GM23338 (cell line): Measurements from ENCODE around the gene CORO7. TPM values are rescaled to one million over a fixed set of nuclear protein-coding genes. Genes with fewer than 3 reads are reported as not detected.

Source experiments
- ATAC-seq: fragments of 200-7000 bp; cut with Tn5 transposase; 3 replicates; pipeline ENCODE4 v1.9.1; 2020
- DNase-seq: peaks from one replicate; pipeline ENCODE4 v3.0.0-alpha.2; 2015; ENCODE audit warnings: low spot score
- H2AFZ ChIP-seq: fragments of 200-600 bp; sonication (generic); 2 replicates; pipeline ENCODE4 v1.8.0; 2016; ENCODE audit warnings: antibody characterized with exemption, mild to moderate bottlenecking, moderate library complexity
- H3F3A ChIP-seq: fragments of 200-600 bp; sonication (generic); replicated peaks from 2 replicates; pipeline ENCODE4 v1.8.0; 2017; ENCODE audit warnings: antibody characterized with exemption, mixed run types, low read depth
- H3K27ac ChIP-seq: fragments of 200-600 bp; sonication (generic); 2 replicates; pipeline ENCODE4 v1.6.1; 2016; ENCODE audit warnings: low read depth
- H3K27me3 ChIP-seq: fragments of 200-600 bp; sonication (generic); 2 replicates; pipeline ENCODE4 v1.8.0; 2016; ENCODE audit warnings: mild to moderate bottlenecking, mixed run types, moderate library complexity; ENCODE audit not compliant: insufficient read depth
- H3K36me3 ChIP-seq: fragments of 200-600 bp; sonication (generic); 2 replicates; pipeline ENCODE4 v1.8.0; 2016; ENCODE audit warnings: mild to moderate bottlenecking; ENCODE audit not compliant: insufficient read depth
- H3K4me1 ChIP-seq: fragments of 200-600 bp; sonication (generic); 2 replicates; pipeline ENCODE4 v1.8.0; 2016; ENCODE audit warnings: mild to moderate bottlenecking, moderate library complexity; ENCODE audit not compliant: insufficient read depth
- H3K4me2 ChIP-seq: fragments of 200-600 bp; sonication (generic); 2 replicates; pipeline ENCODE4 v1.7.1; 2017; ENCODE audit warnings: mixed run types
- H3K4me3 ChIP-seq: fragments of 200-600 bp; sonication (generic); 2 replicates; pipeline ENCODE4 v1.6.1; 2016; ENCODE audit warnings: mixed run types
- H3K79me2 ChIP-seq: fragments of 200-600 bp; sonication (generic); replicated peaks from 2 replicates; pipeline ENCODE4 v1.8.0; 2017; ENCODE audit warnings: mild to moderate bottlenecking; ENCODE audit not compliant: insufficient read depth
- H3K9me2 ChIP-seq: fragments of 200-600 bp; sonication (generic); 2 replicates; pipeline ENCODE4 v1.8.0; 2017; ENCODE audit not compliant: insufficient read depth
- H4K20me1 ChIP-seq: fragments of 200-600 bp; sonication (generic); replicated peaks from 2 replicates; pipeline ENCODE4 v1.8.0; 2017; ENCODE audit warnings: mild to moderate bottlenecking; ENCODE audit not compliant: insufficient read depth
- H3K27ac Mint-ChIP-seq: 2 replicates; pipeline ENCODE4 v1.8.0; 2020; ENCODE audit warnings: inconsistent platforms, mild to moderate bottlenecking, moderate library complexity, mixed read lengths
- H3K27me3 Mint-ChIP-seq: 3 replicates; pipeline ENCODE4 v1.8.0; 2022; ENCODE audit warnings: low read depth, mild to moderate bottlenecking, moderate library complexity, mixed read lengths, inconsistent platforms; ENCODE audit not compliant: insufficient read depth, poor library complexity
- H3K36me3 Mint-ChIP-seq: 3 replicates; pipeline ENCODE4 v1.8.0; 2021; ENCODE audit warnings: low read depth, mild to moderate bottlenecking, inconsistent platforms, moderate library complexity, mixed read lengths
- H3K4me1 Mint-ChIP-seq: 3 replicates; pipeline ENCODE4 v1.8.0; 2020; ENCODE audit warnings: mild to moderate bottlenecking, inconsistent platforms, mixed read lengths
- H3K4me3 Mint-ChIP-seq: 3 replicates; pipeline ENCODE4 v1.8.0; 2021; ENCODE audit warnings: moderate library complexity, mild to moderate bottlenecking, inconsistent platforms, mixed read lengths
- H3K9me3 Mint-ChIP-seq: 3 replicates; pipeline ENCODE4 v1.8.0; 2020; ENCODE audit warnings: moderate library complexity, mild to moderate bottlenecking, inconsistent platforms, mixed read lengths
- ETS1 ChIP-seq: IDR thresholded peaks from 2 replicates; pipeline ENCODE4 v1.6.1; 2016; ENCODE audit warnings: antibody characterized with exemption
- POLR2AphosphoS5 ChIP-seq: IDR thresholded peaks from 2 replicates; pipeline ENCODE4 v1.6.1; 2016; ENCODE audit warnings: antibody characterized with exemption, low read depth
- REST ChIP-seq: IDR thresholded peaks from one replicate; pipeline ENCODE4 v1.6.1; 2018; ENCODE audit warnings: antibody characterized with exemption; ENCODE audit not compliant: unreplicated experiment
- ZNF114 ChIP-seq: fragments of 250-450 bp; sonication (Bioruptor Pico); IDR thresholded peaks from 2 replicates; pipeline ENCODE4 v1.5.0; 2020; ENCODE audit warnings: mild to moderate bottlenecking, moderate library complexity
- polyA plus RNA-seq: library from polyadenylated mRNA; unstranded; fragments of >200 nt; fragmentation: Nextera tagmentation; extraction: Ambion mirVana; gene quantifications from 2 replicates; pipeline ENCODE4 v1.2.1, GENCODE V29; 2016
- total RNA-seq: library from RNA; depleted of rRNA; stranded (reverse); fragments of >200 nt; shearing (Covaris generic); gene quantifications from 2 replicates; pipeline ENCODE4 v1.2.3, GENCODE V29; 2014
- TF ChIP-seq, protein P1 (sequence below), 2 experiments: fragments of 200-600 bp in 1 of 2; sonication (generic) in 1 of 2; conservative IDR thresholded peaks; 2 replicates each; pipeline versions ENCODE4 v1.5.1 to v1.6.1; 2016 to 2017; ENCODE audit warnings: antibody characterized with exemption in 2 of 2, low read depth in 2 of 2, mild to moderate bottlenecking in 2 of 2, moderate library complexity in 1 of 2

CORO7 gene
- total and polyA plus RNA-seq, 2 experiments from 2014 or later = 14.2 to 46.4 TPM

DNA sequence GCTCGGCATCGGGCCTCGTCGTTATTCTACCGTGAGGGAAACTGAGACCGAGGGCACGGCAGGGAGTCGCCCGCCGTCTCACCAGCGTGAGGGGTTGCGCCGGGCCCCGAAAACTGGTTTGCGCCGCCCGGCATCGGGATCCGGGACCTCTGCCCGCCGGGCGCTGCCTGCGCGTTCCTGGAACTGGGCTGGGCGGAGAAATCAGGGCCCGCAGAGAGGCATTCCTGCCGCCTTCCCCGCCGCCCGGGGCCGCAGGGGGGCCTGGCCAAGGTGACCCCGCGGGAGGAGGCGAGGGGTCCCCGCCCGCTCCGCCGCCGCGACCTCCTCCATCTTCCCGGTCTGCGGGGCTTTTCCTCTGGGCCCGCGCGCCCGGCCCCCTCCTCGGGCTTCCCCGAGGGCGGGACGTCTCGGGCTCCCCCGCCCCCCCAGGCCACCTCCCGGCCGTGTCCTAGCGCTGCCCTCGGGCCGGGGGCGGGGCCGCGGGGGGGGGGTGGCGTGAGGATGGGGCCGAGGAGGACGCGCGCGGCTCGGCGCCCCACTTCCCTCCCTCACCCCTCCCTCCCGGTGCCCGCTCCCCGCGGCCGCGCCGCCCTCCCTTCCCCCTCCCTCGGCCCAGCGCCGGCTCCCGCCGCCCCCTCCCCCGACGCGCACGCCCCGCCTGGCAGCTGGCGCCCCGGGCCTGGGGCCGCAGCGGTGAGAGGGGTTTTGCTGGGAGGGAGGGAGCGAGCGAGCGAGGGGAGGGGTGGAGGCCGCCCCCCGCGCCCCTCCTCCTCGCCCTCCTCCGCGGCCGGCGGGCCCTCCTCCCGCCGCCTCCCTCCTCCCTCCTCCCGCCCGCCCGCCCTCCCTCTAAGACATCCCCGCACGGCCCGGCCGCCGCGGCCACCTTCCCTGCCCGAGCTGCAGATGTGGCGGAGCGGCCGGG, 100.9 kb downstream of the CORO7 start, which contains the start of gene GLIS2 (continued):
- TF ChIP-seq ETS1 (no peak), REST (no peak), POLR2AphosphoS5 (peak; percentile 40; the same call in 1 of the 2 replicates)

DNA sequence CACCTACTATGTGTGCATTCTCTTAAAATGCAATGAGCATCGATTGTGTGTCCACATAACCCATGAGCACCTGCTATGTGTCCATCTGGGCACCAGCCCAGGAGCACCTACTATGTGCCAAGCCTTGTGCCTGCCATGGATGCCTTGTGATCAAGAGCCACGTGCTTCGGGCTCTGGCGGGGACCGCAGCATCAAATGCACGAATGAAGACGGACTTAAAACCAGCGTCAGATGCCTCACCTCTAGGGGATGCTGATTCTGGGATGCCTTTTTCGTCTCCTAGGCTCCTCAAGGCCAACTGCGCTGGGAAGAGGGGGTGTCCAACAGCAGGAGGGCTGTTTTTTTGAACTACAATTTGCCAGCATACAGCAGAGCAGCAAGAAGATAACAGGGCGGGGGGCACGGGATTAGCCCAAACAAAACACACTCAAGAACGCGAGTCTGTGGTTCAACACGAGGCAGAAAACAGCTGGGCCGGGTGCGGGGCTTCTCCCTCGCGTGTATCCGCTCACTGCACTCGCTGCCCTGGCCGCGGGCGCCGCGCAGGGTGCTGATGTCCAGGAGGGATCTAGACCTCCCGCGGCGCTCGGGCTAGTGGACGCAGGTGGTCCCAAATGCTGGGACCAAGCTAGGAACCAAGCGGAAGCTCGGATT, 101.7 kb downstream of the CORO7 start:
- Histone ChIP-seq H4K20me1 (peaks cover 16% of the 10 kb centered on the region; the same call in 1 of the 2 replicates), H3K4me2 (peak overlapping the region; percentile 93), H3K4me1 (peaks cover 37% of the 10 kb centered on the region), H3K9me2 (no peaks in the 10 kb centered on the region), H2AFZ (peak overlapping the region; percentile 28), H3K36me3 (no peaks in the 10 kb centered on the region), H3K27me3 (peaks cover 19% of the 10 kb centered on the region), H3F3A (peaks cover 25% of the 10 kb centered on the region), H3K27ac (peak overlapping the region; percentile 79; the same call in 1 of the 2 replicates), H3K4me3 (peak overlapping the region; percentile 73), H3K79me2 (peaks cover 28% of the 10 kb centered on the region)
- Mint-ChIP-seq H3K27ac (peak overlapping the region; percentile 24; the same call in 1 of the 2 replicates), H3K27me3 (peaks cover 24% of the 10 kb centered on the region), H3K4me1 (peaks cover 23% of the 10 kb centered on the region), H3K36me3 (no peaks in the 10 kb centered on the region; the same call in 2 of the 3 replicates), H3K4me3 (peak overlapping the region; percentile 85), H3K9me3 (peaks cover 3% of the 10 kb centered on the region; the same call in 1 of the 3 replicates)
- DNase-seq (peak; percentile 72), ATAC-seq (peak; percentile 10)
- no peak for TF ChIP-seq ZNF114 (CRISPR knock-in tag)
- TF ChIP-seq, protein P1, sequence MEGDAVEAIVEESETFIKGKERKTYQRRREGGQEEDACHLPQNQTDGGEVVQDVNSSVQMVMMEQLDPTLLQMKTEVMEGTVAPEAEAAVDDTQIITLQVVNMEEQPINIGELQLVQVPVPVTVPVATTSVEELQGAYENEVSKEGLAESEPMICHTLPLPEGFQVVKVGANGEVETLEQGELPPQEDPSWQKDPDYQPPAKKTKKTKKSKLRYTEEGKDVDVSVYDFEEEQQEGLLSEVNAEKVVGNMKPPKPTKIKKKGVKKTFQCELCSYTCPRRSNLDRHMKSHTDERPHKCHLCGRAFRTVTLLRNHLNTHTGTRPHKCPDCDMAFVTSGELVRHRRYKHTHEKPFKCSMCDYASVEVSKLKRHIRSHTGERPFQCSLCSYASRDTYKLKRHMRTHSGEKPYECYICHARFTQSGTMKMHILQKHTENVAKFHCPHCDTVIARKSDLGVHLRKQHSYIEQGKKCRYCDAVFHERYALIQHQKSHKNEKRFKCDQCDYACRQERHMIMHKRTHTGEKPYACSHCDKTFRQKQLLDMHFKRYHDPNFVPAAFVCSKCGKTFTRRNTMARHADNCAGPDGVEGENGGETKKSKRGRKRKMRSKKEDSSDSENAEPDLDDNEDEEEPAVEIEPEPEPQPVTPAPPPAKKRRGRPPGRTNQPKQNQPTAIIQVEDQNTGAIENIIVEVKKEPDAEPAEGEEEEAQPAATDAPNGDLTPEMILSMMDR (conservative IDR thresholded peaks at IDR 0.05; ENCODE audit: low read depth in 2 of 2) = 0 out of 4 replicates have a peak, but pooled peaks of 1 of the 2 experiments have one; percentile 18
